ENCODE results near the gene SLC9A1.

The SLC9A1 gene

GRCh38 chr1:27065999-27066630 is 88.8 kb downstream of the SLC9A1 start:
- no peak for DNase-seq

GRCh38 chr1:27060891-27061290 is 94.0 kb downstream of the SLC9A1 start:
- no peak for DNase-seq

GRCh38 chr1:27058966-27059669 is 95.8 kb downstream of the SLC9A1 start:
- no peak for DNase-seq

- DNase-seq, result no peak
These were observed 96.9 kb downstream of the SLC9A1 start for GRCh38 chr1:27057801-27058625.

- DNase-seq, result no peak
These were observed 97.5 kb downstream of the SLC9A1 start for GRCh38 chr1:27057389-27057788.

GRCh38 chr1:27053977-27054753 is 100.8 kb downstream of the SLC9A1 start:
- no peak for DNase-seq

- no peak for DNase-seq
These were observed 102.4 kb downstream of the SLC9A1 start for GRCh38 chr1:27052527-27052926.

GRCh38 chr1:27049607-27050006 is 105.3 kb downstream of the SLC9A1 start:
- peak in 1 of 5 experiments; percentile 10 for DNase-seq

GRCh38 chr1:27049100-27049499 is 105.8 kb downstream of the SLC9A1 start:
- DNase-seq, result no peak

Data from T-helper 2 cell (primary cell).